ENCODE measurements around the gene CFC1B.
"Not testable (repeated sequence)": the region's sequence is repeated elsewhere in the genome, so short reads cannot be mapped to it uniquely, and the experiment has no call there.

GRCh38 chr2:130538271-130538670 is 17.2 kb downstream of the CFC1B start:
- TF ChIP-seq, protein P1, sequence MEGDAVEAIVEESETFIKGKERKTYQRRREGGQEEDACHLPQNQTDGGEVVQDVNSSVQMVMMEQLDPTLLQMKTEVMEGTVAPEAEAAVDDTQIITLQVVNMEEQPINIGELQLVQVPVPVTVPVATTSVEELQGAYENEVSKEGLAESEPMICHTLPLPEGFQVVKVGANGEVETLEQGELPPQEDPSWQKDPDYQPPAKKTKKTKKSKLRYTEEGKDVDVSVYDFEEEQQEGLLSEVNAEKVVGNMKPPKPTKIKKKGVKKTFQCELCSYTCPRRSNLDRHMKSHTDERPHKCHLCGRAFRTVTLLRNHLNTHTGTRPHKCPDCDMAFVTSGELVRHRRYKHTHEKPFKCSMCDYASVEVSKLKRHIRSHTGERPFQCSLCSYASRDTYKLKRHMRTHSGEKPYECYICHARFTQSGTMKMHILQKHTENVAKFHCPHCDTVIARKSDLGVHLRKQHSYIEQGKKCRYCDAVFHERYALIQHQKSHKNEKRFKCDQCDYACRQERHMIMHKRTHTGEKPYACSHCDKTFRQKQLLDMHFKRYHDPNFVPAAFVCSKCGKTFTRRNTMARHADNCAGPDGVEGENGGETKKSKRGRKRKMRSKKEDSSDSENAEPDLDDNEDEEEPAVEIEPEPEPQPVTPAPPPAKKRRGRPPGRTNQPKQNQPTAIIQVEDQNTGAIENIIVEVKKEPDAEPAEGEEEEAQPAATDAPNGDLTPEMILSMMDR (IDR thresholded peaks at IDR 0.05), result not testable (repeated sequence)
- TF ChIP-seq EZH2, EZH2phosphoT487 (IDR thresholded peaks at IDR 0.05): not testable (repeated sequence)
